Daoy (cell line): ENCODE measurements around the gene ASAP3. TPM values are rescaled to one million over a fixed set of nuclear protein-coding genes. Genes with fewer than 3 reads are reported as not detected.

ENCODE experiments used
- DNase-seq: peaks from one replicate; pipeline ENCODE4 v3.0.0-alpha.2; 2015; ENCODE audit warnings: low read depth
- total RNA-seq: library from RNA; depleted of rRNA; stranded (reverse); fragments of >200 nt; shearing (Covaris generic); gene quantifications from 2 replicates; pipeline ENCODE4 v1.2.3, GENCODE V29; 2014

Gene ASAP3
- total RNA-seq, 1 experiment from 2014 or later, result 9.1 TPM

DNA sequence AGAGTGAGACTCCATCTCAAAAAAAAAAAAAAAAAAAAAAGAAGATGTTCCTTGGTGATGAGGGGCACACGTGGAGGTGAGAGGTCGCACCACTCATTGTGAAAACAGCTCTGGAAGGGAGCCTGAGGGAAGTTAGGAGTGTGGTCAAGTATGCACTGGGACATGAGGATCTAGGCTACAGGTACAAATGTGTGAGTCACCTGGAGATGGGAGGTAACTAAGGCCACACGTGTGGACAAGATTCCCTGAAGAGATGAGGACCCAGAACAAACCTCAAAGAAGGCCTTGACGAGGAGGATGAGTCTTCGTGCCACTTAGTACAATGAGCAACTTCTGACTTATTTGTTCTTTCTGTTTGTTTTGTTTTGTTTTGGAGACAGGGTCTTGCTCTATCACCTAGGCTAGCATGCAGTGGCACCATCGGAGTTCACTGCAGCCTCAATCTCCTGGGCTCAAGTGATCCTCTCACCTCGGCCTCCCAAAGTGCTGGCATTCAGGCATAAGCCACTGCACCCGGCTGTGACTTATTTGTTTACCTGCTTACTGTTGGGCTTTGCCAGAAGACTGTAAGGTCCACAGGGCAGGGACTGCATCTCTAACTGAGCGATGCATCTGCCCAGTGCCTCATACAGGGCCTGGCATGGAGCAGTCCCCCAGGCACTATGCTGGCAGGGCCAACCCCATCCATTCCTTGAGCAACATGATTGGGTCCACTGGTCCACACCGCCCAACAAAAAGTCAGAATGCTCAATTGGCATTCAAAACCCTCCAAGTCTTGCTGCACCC is 6.4 kb downstream of the ASAP3 start:
- DNase-seq, result no peak

GRCh38 chr1:23475641-23476040 is 8.3 kb downstream of the ASAP3 start:
- DNase-seq, result no peak

DNA sequence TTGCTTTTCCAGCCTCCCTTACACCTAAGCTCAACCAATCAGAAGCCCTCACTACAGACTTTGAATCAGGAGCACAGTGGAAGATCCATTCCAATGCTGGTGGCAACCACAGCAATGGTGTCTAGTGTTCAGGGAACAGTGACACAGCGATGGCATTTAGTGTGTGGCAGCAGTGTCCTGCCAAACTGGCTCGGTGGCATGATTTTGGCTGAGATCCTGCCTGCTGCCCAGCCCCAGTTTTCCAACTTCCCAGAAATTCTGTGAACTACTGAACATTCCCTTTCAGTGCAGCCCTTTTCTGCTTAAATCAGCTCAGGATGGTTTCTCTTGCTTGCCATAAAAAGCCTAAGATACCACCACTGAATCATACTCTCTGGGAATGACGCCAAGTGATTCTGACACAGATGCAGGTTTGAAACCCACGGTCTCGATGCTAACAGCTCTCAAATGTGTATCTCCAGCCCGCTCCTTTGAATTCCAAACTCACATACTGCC is 8.8 kb downstream of the ASAP3 start:
- DNase-seq, result peak; percentile 81

GRCh38 chr1:23473037-23473800 is 10.8 kb downstream of the ASAP3 start:
- peak; percentile 27 for DNase-seq

- no peak for DNase-seq
Measured at GRCh38 chr1:23472351-23473036, 11.5 kb downstream of the ASAP3 start.

- DNase-seq, result no peak
Measured at GRCh38 chr1:23471473-23472075, 12.4 kb downstream of the ASAP3 start.

- DNase-seq, result peak; percentile 54
Measured at GRCh38 chr1:23470282-23471070, 13.5 kb downstream of the ASAP3 start.

DNA sequence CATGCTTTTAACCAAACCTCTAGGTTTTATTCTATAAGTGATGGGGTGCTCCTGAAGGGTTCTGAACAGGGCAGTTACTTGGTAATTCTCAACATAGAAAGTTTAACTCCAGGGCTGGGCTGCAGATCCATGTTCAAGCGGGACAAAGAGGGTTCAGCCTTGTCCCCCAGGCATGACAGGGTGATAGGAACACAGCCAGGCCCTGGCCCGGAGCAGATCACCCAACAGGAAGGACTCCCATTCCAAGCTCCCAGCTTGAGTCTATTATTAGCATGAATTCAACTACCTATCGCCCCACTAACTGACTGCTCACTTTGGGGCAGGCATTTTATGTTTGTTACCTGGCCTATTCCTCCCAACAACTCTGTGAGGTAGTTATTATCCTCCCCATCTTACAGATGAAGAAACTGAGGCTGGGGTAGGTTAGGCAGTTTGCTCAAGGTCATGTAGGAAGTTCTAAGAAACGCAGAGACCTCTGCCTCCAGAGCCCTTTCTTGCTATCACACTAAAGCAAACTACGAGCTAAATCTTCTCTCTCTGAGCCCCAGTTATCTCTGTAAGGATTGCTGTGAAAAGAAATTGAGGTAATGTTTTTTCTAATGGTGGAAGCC is 14.5 kb downstream of the ASAP3 start:
- DNase-seq, result no peak

- no peak for DNase-seq
Measured at GRCh38 chr1:23466423-23466989, 17.5 kb downstream of the ASAP3 start.

DNA sequence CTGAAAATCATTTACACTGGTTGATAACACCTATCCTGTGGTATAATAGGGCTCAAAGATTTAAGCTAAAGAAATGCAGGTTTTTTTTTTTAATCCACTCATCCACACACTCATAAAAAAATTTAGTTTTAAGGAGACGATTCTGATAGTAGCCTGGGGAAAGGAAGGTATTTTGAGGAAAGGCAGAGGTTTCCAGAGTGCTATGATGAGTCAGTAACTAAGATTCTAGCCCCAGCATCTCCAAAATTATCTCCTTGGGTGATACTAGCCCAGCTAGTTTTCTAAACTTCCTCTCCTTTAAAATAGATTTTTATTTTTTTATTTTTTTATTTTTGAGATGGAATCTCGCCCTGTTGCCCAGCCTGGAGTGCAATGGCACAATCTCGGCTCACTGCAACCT is 20.7 kb downstream of the ASAP3 start:
- no peak for DNase-seq

GRCh38 chr1:23462766-23463165 is 21.2 kb downstream of the ASAP3 start:
- DNase-seq, result no peak

- no peak for DNase-seq
Measured at GRCh38 chr1:23461050-23461449, 22.9 kb downstream of the ASAP3 start.

- no peak for DNase-seq
Measured at GRCh38 chr1:23460519-23460918, 23.5 kb downstream of the ASAP3 start.

GRCh38 chr1:23459338-23459757 is 24.6 kb downstream of the ASAP3 start:
- no peak for DNase-seq

DNA sequence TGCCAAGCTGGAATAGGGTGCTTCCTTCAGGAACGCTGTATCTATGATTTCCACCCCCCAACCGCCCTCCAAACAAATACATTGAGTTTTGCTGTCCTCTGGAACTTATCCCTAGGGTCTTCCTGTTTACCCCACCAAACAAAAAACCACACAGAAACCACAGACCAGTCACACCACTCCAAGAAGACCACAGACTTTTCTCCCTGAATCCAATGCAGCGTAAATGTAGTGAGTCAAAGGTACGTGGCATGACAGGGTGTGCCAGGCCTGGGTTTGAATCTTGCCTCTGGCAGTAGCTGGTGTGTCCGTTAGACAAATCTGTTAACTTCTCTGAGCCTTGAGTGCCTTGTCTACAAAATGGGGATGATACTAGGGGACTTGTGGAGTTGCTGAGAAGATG is 27.8 kb downstream of the ASAP3 start:
- peak; percentile 85 for DNase-seq

DNA sequence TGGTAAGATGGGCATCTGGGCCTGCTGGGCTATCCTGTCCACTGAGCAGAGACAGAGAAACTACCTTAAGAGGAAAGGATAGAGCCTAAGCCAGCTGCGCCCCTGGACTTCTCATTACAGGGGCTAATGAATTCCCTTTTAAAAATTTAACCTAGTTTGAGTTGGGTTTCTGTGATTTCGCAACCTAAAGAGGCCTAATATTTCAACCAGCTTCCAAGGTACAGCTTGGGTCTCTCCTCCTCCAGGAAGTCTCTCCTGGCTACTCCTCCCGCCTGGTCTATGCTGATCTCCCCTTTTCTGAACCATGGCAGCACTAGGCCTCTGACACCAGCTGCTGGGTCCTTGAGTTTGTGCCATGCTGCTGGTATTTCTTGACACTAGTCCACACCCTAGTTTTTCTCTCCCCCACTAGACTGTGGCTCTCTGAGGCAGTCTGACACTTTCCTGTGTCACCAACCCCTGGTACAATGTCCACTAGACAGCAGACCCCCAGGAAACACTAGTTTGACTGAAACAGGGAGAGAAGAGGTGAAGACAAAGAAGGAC is 30.5 kb downstream of the ASAP3 start:
- DNase-seq, result no peak

- peak; percentile 78 for DNase-seq
Measured at GRCh38 chr1:23452011-23452411, 32.0 kb downstream of the ASAP3 start.

DNA sequence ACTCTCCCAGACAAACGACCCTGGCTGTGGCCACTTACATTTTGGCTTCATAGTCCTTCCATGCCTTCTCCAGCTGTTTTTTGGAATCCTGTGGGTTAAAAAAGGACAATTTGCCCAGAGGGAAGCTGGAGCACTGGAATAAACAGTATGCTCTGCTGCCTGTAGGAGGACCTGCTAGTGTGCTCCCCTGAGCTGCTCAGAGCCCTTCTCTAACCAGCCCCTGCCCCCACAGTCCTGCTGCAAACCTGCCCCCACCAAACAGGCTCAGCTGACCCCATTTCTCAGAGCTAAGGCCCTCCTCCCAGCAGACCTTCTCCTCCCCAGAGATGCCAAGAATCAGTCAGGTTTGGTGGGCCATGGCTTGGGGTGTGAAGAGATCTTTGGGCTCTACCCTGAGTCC is 32.5 kb downstream of the ASAP3 start:
- no peak for DNase-seq

GRCh38 chr1:23450894-23451293 is 33.1 kb downstream of the ASAP3 start:
- no peak for DNase-seq

DNA sequence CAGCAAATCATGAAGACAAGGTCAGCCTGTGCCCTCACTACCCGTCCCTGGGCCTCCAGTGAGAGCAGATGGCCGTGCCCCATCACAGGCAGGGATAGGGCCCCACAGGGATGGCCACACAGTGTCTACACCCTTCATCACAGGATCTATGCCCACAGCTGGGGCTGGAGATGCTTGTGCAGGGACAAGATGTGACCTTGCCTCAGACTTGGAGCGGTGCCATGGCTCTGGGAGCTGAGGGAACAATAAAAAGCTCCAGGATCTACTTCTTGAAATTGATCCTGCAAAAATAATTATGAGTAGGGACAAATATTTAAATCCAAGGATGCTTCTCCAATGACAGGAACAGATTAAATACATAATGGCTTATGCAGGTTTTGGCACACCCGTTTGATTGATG is 34.0 kb downstream of the ASAP3 start:
- DNase-seq, result no peak
